K562 (cell line): ENCODE measurements around the gene TBX6. TPM values are rescaled to one million over a fixed set of nuclear protein-coding genes. Genes with fewer than 3 reads are reported as not detected.

Experiments
- ARID2 ChIP-seq: fragments of 450-650 bp; IDR thresholded peaks from 2 replicates; pipeline ENCODE4 v1.6.1; 2017; ENCODE audit warnings: antibody characterized with exemption, mild to moderate bottlenecking
- CCNT2 ChIP-seq: IDR thresholded peaks from 2 replicates; pipeline ENCODE4 v1.6.1; 2011; ENCODE audit warnings: borderline replicate concordance, low read depth, mild to moderate bottlenecking, moderate library complexity, mixed read lengths, low read length; ENCODE audit not compliant: insufficient read length; ENCODE audit errors: extremely low read depth
- KAT8 ChIP-seq: fragments of 450-650 bp; IDR thresholded peaks from 2 replicates; pipeline ENCODE4 v1.6.1; 2016; ENCODE audit warnings: low read depth, mild to moderate bottlenecking
- polyA plus RNA-seq, 8 experiments: library from polyadenylated mRNA; depleted of rRNA in 4 of 8; stranded (reverse) in 5 of 8; unstranded in 3 of 8; fragments of >200 nt; fragmentation: Nextera tagmentation in 2 of 8; fragmentation: Illumina TruSeq in 1 of 8; extraction: Ambion mirVana in 2 of 8; extraction: Trizol in 1 of 8; gene quantifications; 2 replicates each; pipeline versions ENCODE4 v1.2.1 to v1.2.3, GENCODE V29; 2011 to 2014; ENCODE audit warnings: inconsistent platforms in 1 of 8, missing spikeins in 1 of 8
- total RNA-seq, 7 experiments: library from RNA; depleted of rRNA in 6 of 7; stranded (reverse); fragments of >200 nt in 6 of 7; fragmentation: Illumina TruSeq in 2 of 7; extraction: Trizol in 2 of 7; gene quantifications; 2 replicates each; pipeline versions ENCODE4 v1.2.1 to v1.2.3, GENCODE V29; 2011 to 2021; ENCODE audit warnings: low replicate concordance in 1 of 7
- TF ChIP-seq, protein P1 (sequence below): fragments of 450-650 bp; IDR thresholded peaks from 2 replicates; pipeline ENCODE4 v1.6.1; 2018; ENCODE audit not compliant: partially characterized antibody
- TF ChIP-seq, protein P2 (sequence below), 2 experiments: fragments of 450-650 bp in 1 of 2; sonication (generic) in 1 of 2; formaldehyde crosslinking in 1 of 2; IDR thresholded peaks in 1 of 2; conservative IDR thresholded peaks in 1 of 2; 2 replicates each; pipeline versions ENCODE4 v1.6.1 to v1.8.1; 2016 to 2023; ENCODE audit warnings: mild to moderate bottlenecking in 2 of 2, moderate library complexity in 2 of 2, inconsistent platforms in 1 of 2, missing genetic modification reagents in 1 of 2
- TF ChIP-seq, protein P3 (sequence below): fragments of 450-650 bp; IDR thresholded peaks from 2 replicates; pipeline ENCODE4 v1.6.1; 2016

The TBX6 gene
- total and polyA plus RNA-seq, 9 of the 15 experiments (the other 6 are each of a cell fraction or from before 2014, with no cell fraction given): 0.07 to 0.58 (median 0.11) TPM; not detected in 2

DNA sequence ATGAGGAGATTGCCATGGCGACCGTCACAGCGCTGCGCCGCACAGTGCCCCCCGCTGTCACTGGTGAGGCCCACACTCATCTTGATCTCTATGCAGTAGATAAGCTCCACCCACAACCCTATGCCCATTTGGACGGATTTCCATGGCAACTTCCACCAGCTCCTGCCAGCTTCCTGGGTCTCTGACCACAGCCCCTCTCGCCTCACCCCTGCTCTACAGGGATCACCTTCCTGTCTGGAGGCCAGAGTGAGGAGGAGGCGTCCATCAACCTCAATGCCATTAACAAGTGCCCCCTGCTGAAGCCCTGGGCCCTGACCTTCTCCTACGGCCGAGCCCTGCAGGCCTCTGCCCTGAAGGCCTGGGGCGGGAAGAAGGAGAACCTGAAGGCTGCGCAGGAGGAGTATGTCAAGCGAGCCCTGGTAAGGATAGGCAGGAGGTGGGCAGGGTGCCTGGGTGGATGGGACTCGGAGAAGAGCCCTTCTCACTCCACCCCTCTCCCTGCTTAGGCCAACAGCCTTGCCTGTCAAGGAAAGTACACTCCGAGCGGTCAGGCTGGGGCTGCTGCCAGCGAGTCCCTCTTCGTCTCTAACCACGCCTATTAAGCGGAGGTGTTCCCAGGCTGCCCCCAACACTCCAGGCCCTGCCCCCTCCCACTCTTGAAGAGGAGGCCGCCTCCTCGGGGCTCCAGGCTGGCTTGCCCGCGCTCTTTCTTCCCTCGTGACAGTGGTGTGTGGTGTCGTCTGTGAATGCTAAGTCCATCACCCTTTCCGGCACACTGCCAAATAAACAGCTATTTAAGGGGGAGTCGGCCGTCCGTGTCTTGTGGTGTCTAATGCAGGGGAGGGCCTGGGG, 21.9 kb downstream of the TBX6 start (continued):
- TF ChIP-seq, protein P1, sequence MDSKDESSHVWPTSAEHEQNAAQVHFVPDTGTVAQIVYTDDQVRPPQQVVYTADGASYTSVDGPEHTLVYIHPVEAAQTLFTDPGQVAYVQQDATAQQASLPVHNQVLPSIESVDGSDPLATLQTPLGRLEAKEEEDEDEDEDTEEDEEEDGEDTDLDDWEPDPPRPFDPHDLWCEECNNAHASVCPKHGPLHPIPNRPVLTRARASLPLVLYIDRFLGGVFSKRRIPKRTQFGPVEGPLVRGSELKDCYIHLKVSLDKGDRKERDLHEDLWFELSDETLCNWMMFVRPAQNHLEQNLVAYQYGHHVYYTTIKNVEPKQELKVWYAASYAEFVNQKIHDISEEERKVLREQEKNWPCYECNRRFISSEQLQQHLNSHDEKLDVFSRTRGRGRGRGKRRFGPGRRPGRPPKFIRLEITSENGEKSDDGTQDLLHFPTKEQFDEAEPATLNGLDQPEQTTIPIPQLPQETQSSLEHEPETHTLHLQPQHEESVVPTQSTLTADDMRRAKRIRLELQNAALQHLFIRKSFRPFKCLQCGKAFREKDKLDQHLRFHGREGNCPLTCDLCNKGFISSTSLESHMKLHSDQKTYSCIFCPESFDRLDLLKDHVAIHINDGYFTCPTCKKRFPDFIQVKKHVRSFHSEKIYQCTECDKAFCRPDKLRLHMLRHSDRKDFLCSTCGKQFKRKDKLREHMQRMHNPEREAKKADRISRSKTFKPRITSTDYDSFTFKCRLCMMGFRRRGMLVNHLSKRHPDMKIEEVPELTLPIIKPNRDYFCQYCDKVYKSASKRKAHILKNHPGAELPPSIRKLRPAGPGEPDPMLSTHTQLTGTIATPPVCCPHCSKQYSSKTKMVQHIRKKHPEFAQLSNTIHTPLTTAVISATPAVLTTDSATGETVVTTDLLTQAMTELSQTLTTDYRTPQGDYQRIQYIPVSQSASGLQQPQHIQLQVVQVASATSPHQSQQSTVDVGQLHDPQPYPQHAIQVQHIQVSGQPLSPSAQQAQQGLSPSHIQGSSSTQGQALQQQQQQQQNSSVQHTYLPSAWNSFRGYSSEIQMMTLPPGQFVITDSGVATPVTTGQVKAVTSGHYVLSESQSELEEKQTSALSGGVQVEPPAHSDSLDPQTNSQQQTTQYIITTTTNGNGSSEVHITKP: no peak
- TF ChIP-seq, protein P2, sequence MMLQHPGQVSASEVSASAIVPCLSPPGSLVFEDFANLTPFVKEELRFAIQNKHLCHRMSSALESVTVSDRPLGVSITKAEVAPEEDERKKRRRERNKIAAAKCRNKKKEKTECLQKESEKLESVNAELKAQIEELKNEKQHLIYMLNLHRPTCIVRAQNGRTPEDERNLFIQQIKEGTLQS (IDR thresholded peaks at IDR 0.05): no peak
- TF ChIP-seq, protein P2 (CRISPR knock-in tag; conservative IDR thresholded peaks at IDR 0.05): no peak
- TF ChIP-seq KAT8: no peak
- TF ChIP-seq, protein P3, sequence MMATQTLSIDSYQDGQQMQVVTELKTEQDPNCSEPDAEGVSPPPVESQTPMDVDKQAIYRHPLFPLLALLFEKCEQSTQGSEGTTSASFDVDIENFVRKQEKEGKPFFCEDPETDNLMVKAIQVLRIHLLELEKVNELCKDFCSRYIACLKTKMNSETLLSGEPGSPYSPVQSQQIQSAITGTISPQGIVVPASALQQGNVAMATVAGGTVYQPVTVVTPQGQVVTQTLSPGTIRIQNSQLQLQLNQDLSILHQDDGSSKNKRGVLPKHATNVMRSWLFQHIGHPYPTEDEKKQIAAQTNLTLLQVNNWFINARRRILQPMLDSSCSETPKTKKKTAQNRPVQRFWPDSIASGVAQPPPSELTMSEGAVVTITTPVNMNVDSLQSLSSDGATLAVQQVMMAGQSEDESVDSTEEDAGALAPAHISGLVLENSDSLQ: peak; percentile 6; the same call in 1 of the 2 replicates
- TF ChIP-seq ARID2: no peak
- peak; percentile 33 for TF ChIP-seq CCNT2
